ENCODE data around the gene PRKG1. TPM values are rescaled to one million over a fixed set of nuclear protein-coding genes. Genes with fewer than 3 reads are reported as not detected.
A peak's percentile ranks its signal among the peaks of the same experiment; 100 is the strongest.

PRKG1 gene
- total and polyA plus RNA-seq, 2 of the 4 experiments (the other 2 are of a cell fraction): 3.5 to 18.3 TPM

- Histone ChIP-seq H3K56ac (ENCODE audit: extremely low read depth, insufficient read depth, low read length) (no peak overlapping the region), H3K4me1 (ENCODE audit: control insufficient read depth, insufficient read depth, low read length) (no peaks in the 10 kb centered on the region), H3K18ac (ENCODE audit: low read depth, low read length) (no peak overlapping the region), H2BK120ac (ENCODE audit: low read depth, low read length) (no peak overlapping the region), H4K8ac (ENCODE audit: low read depth in 2 of 2, low read length in 2 of 2) (no peak overlapping the region), H3K9ac (ENCODE audit: low read depth, low read length) (no peak overlapping the region), H3K14ac (replicated peaks; ENCODE audit: low read depth, low read length) (no peak overlapping the region), H2AK5ac (ENCODE audit: low read depth, low read length) (no peak overlapping the region), H2BK20ac (ENCODE audit: low read depth, low read length) (no peak overlapping the region), H3K23ac (ENCODE audit: low read depth, low read length) (no peak overlapping the region), H3K79me1 (ENCODE audit: low read depth in 1 of 2, low read length in 2 of 2) (no peaks in the 10 kb centered on the region), H2AK9ac (replicated peaks; ENCODE audit: low read depth, low read length, poor library complexity) (no peak overlapping the region), H4K20me1 (ENCODE audit: insufficient read depth, low read length) (no peaks in the 10 kb centered on the region), H2BK15ac (ENCODE audit: low read depth, low read length) (no peak overlapping the region), H3K36me3 (ENCODE audit: control insufficient read depth, insufficient read depth, low read length) (no peaks in the 10 kb centered on the region), H4K5ac (ENCODE audit: low read depth, low read length) (no peak overlapping the region), H3K4me3 (ENCODE audit: insufficient read depth, low read depth, low read length) (no peak overlapping the region), H4K91ac (ENCODE audit: insufficient read depth, low read depth, low read length) (no peak overlapping the region), H3K9me3 (ENCODE audit: control insufficient read depth, insufficient read depth, low read length) (no peaks in the 10 kb centered on the region), H3K4me2 (ENCODE audit: low read depth, low read length) (peak overlapping the region; percentile 52; the same call in 1 of the 2 replicates), H2BK5ac (ENCODE audit: low read depth, low read length, poor library complexity, severe bottlenecking) (no peak overlapping the region), H2AFZ (replicated peaks; ENCODE audit: low read length, poor library complexity) (no peak overlapping the region), H3K27me3 (ENCODE audit: control insufficient read depth, insufficient read depth, low read length) (no peaks in the 10 kb centered on the region), H3K27ac (ENCODE audit: insufficient read depth, low read length) (no peak overlapping the region), H3K4ac (ENCODE audit: low read depth, low read length) (no peak overlapping the region), H3K9me1 (ENCODE audit: insufficient read depth, low read length) (0 out of 2 replicates have a peak, but pooled peaks cover 2% of the 10 kb centered on the region)
- DNase-seq (peak; percentile 76), ATAC-seq (ENCODE audit: low read depth) (peak; percentile 66)
- ChIA-PET POLR2A (ENCODE audit: unreplicated experiment) (no interaction called here), CTCF (interaction anchor here (0.7 to 1.2 kb wide), 2 partner anchors 92 to 256 kb away, joined by 3 to 6 read pairs; no protein-coding TSS in a partner anchor)
- TF ChIP-seq ELK1 (IDR thresholded peaks at IDR 0.05; ENCODE audit: borderline replicate concordance, low read depth, low read length) (no peak), SMC3 (IDR thresholded peaks at IDR 0.05; ENCODE audit: low read depth, low read length) (peak; percentile 62), MAZ (IDR thresholded peaks at IDR 0.05; ENCODE audit: borderline replicate concordance, low read depth, low read length) (no peak), RAD21 (IDR thresholded peaks at IDR 0.05; ENCODE audit: low read length) (peak; percentile 73), CTCF (conservative IDR thresholded peaks at IDR 0.05; ENCODE audit: low read depth, low read length) (peak; percentile 63), USF2 (IDR thresholded peaks at IDR 0.05; ENCODE audit: low read depth, low read length) (no peak), FOS (IDR thresholded peaks at IDR 0.05; ENCODE audit: low read depth, low read length) (no peak), MXI1 (IDR thresholded peaks at IDR 0.05; ENCODE audit: borderline replicate concordance, low read depth, low read length) (no peak), RCOR1 (IDR thresholded peaks at IDR 0.05; ENCODE audit: insufficient replicate concordance, low read length) (no peak), MAFK (IDR thresholded peaks at IDR 0.05; ENCODE audit: low read depth, low read length) (no peak), POLR2A (IDR thresholded peaks at IDR 0.05; ENCODE audit: low read depth, low read length) (no peak), CEBPB (IDR thresholded peaks at IDR 0.05; ENCODE audit: low read depth, low read length) (no peak), NFE2L2 (IDR thresholded peaks at IDR 0.05; ENCODE audit: low read depth, low read length) (no peak)
- in situ Hi-C loops (cut with MboI; ENCODE audit: low sequenced_read_pairs): loop anchor here (10.0 to 25.0 kb wide), 2 partner anchors 548 to 896 kb away; no protein-coding TSS in a partner anchor
- intact Hi-C loops (cut with micrococcal nuclease): loop anchor here (2.0 to 10.0 kb wide), 5 partner anchors 254 to 894 kb away; partner anchors contain the start of gene CSTF2T
- no CpG with 5 or more reads among the region's 8 CpGs for WGBS, 2 experiments (ENCODE audit: extremely low coverage in 2 of 2, insufficient read length in 1 of 2)
- BruUV-seq (replicated peaks): no TSS peak
- dilution Hi-C loops (cut with HindIII; ENCODE audit: low sequenced_read_pairs, unreplicated experiment): no loop called here
Observed at GRCh38 chr10:51960494-51960895, 886.2 kb downstream of the PRKG1 start.
